ENCODE results near the gene ABCG4. TPM values are rescaled to one million over a fixed set of nuclear protein-coding genes. Genes with fewer than 3 reads are reported as not detected.
A peak's percentile ranks its signal among the peaks of the same experiment; 100 is the strongest.

The ABCG4 gene
- total and polyA plus RNA-seq, 9 of the 15 experiments (the other 6 are each of a cell fraction or from before 2014, with no cell fraction given): 0.03 to 0.11 (median 0.07) TPM; not detected in 4

DNA sequence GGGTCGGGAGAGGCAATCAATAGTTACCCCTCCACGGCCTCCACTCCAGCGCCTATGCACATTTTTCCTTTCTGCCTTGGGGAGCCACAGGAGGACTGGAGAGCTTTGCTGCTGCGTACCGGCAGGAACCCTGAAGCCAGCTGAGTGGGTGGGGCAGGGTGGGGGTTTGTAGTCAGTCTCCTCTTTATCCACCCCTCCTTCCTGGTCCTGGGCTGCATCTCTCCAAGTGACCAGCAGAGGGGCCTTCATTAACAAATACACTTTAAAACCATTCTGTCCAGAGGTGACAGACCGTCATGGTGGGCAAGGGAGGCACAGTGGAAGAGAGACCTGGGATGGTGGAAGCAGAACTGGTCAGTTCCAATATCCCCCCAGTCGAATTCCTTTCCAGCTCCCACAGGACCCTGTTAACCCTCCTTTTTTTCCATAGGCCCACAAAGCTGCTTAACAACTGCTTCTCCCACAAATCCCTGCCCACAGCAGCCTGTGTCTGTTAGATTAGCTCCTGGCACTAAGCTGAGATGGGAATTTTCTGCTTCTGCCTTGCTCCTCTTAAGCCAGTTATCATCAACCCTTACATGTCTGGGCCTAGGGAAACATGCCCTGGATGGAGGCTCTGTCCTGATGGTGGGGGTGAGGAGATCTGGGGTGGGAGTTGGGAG, 3.9 kb upstream of the ABCG4 start:
- Histone ChIP-seq H3K9me1 (ENCODE audit: control insufficient read depth, insufficient read depth, low read length) (no peaks in the 10 kb centered on the region), H3K27me3 (ENCODE audit: control insufficient read depth in 2 of 2, insufficient read depth in 2 of 2, low read length in 2 of 2) (peaks cover 0 to 13% of the 10 kb centered on the region in 2 experiments; a peak in 2 of 5 replicates), H3K4me3 (no peak overlapping the region), H2AFZ (ENCODE audit: low read depth, low read length) (peak overlapping the region; percentile 72; the same call in 1 of the 2 replicates), H3K27ac (ENCODE audit: extremely low read depth, low read depth, low read length) (no peak overlapping the region), H3K79me2 (ENCODE audit: control insufficient read depth, insufficient read depth, low read length) (no peaks in the 10 kb centered on the region), H4K20me1 (replicated peaks; ENCODE audit: control insufficient read depth, insufficient read depth, low read length) (no peaks in the 10 kb centered on the region), H3K9ac (ENCODE audit: insufficient read depth in 1 of 2, low read depth in 2 of 2, low read length in 2 of 2) (no peak overlapping the region), H3K36me3 (ENCODE audit: control insufficient read depth, insufficient read depth, low read length) (no peaks in the 10 kb centered on the region), H3K4me2 (ENCODE audit: insufficient read depth, low read length) (0 out of 2 replicates have a peak overlapping the region, but pooled peaks have one; percentile 13), H3K4me1 (replicated peaks in 1 of 2; ENCODE audit: control insufficient read depth in 2 of 2, insufficient read depth in 2 of 2, low read length in 2 of 2) (peaks cover 13 to 22% of the 10 kb centered on the region in 2 experiments; a peak in 4 of 5 replicates), H3K9me3 (replicated peaks; ENCODE audit: control insufficient read depth, insufficient read depth, low read depth, low read length) (no peaks in the 10 kb centered on the region)
- BruUV-seq (replicated peaks): no TSS peak
- in situ Hi-C loops (cut with MboI): no loop called here
- DNase-seq (ENCODE audit: extremely low read depth in 1 of 4, low spot score in 3 of 4): peak; percentile 88 to 95 (median 95)
- POLR2A ChIA-PET: interaction anchor here (0.9 kb wide), 1 partner anchor 98 kb away, joined by 3 read pairs; no protein-coding TSS in a partner anchor
- CTCF ChIA-PET (ENCODE audit: low intra/inter-chr PET ratio): no interaction called here
- WGBS (ENCODE audit: insufficient coverage, low coverage, missing lambda C conversion rate): 5% methylated on average over 7 of the region's 7 CpGs
- intact Hi-C loops (cut with micrococcal nuclease): loop anchor here (1.0 kb wide), 1 partner anchor 52 kb away; no protein-coding TSS in a partner anchor
- FAIRE-seq: peak; percentile 97
- ATAC-seq: peak; percentile 95
- TF ChIP-seq ASH1L (IDR thresholded peaks at IDR 0.05; ENCODE audit: borderline replicate concordance, low read depth, partially characterized antibody): no peak
- TF ChIP-seq, protein P1, sequence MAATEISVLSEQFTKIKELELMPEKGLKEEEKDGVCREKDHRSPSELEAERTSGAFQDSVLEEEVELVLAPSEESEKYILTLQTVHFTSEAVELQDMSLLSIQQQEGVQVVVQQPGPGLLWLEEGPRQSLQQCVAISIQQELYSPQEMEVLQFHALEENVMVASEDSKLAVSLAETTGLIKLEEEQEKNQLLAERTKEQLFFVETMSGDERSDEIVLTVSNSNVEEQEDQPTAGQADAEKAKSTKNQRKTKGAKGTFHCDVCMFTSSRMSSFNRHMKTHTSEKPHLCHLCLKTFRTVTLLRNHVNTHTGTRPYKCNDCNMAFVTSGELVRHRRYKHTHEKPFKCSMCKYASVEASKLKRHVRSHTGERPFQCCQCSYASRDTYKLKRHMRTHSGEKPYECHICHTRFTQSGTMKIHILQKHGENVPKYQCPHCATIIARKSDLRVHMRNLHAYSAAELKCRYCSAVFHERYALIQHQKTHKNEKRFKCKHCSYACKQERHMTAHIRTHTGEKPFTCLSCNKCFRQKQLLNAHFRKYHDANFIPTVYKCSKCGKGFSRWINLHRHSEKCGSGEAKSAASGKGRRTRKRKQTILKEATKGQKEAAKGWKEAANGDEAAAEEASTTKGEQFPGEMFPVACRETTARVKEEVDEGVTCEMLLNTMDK (IDR thresholded peaks at IDR 0.05; ENCODE audit: borderline replicate concordance, insufficient read depth, low read depth, low read length, poor library complexity, severe bottlenecking): peak; percentile 17
- TF ChIP-seq DEAF1 (CRISPR knock-in tag; IDR thresholded peaks at IDR 0.05): 0 out of 2 replicates have a peak, but pooled peaks have one; percentile 12
- TF ChIP-seq GABPB2 (CRISPR knock-in tag; conservative IDR thresholded peaks at IDR 0.05): no peak
- no peak for TF ChIP-seq ZBTB34 (CRISPR knock-in tag; IDR thresholded peaks at IDR 0.05)
- no peak for TF ChIP-seq PTTG1 (tag; IDR thresholded peaks at IDR 0.05; ENCODE audit: low read depth)
- TF ChIP-seq CBFB (CRISPR knock-in tag; IDR thresholded peaks at IDR 0.05): no peak
- TF ChIP-seq, protein P2, sequence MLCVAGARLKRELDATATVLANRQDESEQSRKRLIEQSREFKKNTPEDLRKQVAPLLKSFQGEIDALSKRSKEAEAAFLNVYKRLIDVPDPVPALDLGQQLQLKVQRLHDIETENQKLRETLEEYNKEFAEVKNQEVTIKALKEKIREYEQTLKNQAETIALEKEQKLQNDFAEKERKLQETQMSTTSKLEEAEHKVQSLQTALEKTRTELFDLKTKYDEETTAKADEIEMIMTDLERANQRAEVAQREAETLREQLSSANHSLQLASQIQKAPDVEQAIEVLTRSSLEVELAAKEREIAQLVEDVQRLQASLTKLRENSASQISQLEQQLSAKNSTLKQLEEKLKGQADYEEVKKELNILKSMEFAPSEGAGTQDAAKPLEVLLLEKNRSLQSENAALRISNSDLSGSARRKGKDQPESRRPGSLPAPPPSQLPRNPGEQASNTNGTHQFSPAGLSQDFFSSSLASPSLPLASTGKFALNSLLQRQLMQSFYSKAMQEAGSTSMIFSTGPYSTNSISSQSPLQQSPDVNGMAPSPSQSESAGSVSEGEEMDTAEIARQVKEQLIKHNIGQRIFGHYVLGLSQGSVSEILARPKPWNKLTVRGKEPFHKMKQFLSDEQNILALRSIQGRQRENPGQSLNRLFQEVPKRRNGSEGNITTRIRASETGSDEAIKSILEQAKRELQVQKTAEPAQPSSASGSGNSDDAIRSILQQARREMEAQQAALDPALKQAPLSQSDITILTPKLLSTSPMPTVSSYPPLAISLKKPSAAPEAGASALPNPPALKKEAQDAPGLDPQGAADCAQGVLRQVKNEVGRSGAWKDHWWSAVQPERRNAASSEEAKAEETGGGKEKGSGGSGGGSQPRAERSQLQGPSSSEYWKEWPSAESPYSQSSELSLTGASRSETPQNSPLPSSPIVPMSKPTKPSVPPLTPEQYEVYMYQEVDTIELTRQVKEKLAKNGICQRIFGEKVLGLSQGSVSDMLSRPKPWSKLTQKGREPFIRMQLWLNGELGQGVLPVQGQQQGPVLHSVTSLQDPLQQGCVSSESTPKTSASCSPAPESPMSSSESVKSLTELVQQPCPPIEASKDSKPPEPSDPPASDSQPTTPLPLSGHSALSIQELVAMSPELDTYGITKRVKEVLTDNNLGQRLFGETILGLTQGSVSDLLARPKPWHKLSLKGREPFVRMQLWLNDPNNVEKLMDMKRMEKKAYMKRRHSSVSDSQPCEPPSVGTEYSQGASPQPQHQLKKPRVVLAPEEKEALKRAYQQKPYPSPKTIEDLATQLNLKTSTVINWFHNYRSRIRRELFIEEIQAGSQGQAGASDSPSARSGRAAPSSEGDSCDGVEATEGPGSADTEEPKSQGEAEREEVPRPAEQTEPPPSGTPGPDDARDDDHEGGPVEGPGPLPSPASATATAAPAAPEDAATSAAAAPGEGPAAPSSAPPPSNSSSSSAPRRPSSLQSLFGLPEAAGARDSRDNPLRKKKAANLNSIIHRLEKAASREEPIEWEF (CRISPR knock-in tag; IDR thresholded peaks at IDR 0.05): no peak
